Sigmoid colon (tissue), 7 donors: ENCODE data around the gene HTRA3. TPM values are rescaled to one million over a fixed set of nuclear protein-coding genes. Genes with fewer than 3 reads are reported as not detected.
A peak's percentile ranks its signal among the peaks of the same experiment; 100 is the strongest.

Source experiments
- DNase-seq: peaks from one replicate; pipeline ENCODE4 v3.0.0-alpha.2; 2019
- H3K27ac ChIP-seq, 4 donors: fragments of 200-600 bp; sonication (generic); one replicate each; pipeline ENCODE4 v1.5.1; 2016 to 2019; ENCODE audit warnings: mild to moderate bottlenecking in 1 of 4
- H3K27me3 ChIP-seq, 3 donors: fragments of 200-600 bp; sonication (generic); one replicate each; pipeline ENCODE4 v1.5.1; 2019; ENCODE audit warnings: mild to moderate bottlenecking in 1 of 3
- H3K36me3 ChIP-seq, 4 donors: fragments of 200-600 bp; sonication (generic); one replicate each; pipeline ENCODE4 v1.5.1; 2016 to 2019
- H3K4me1 ChIP-seq, 4 donors: fragments of 200-600 bp; sonication (generic); one replicate each; pipeline ENCODE4 v1.5.1; 2017 to 2019
- H3K4me3 ChIP-seq, 4 donors: fragments of 200-600 bp; sonication (generic); one replicate each; pipeline ENCODE4 v1.5.1; 2017 to 2019; ENCODE audit warnings: mild to moderate bottlenecking in 2 of 4, moderate library complexity in 1 of 4
- H3K9me3 ChIP-seq, 4 donors: fragments of 200-600 bp in 3 of 4; sonication (generic) in 3 of 4; one replicate each; pipeline versions ENCODE4 v1.5.1 to v1.6.1; 2013 to 2019
- EP300 ChIP-seq, 4 donors: sonication (generic); formaldehyde crosslinking; IDR thresholded peaks; one replicate each; pipeline ENCODE4 v1.6.1; 2017; ENCODE audit warnings: antibody characterized with exemption in 4 of 4
- POLR2A ChIP-seq, 2 donors: fragments of 450-650 bp; IDR thresholded peaks; one replicate each; pipeline ENCODE4 v1.6.1; 2016; ENCODE audit warnings: antibody characterized with exemption in 2 of 2, mild to moderate bottlenecking in 2 of 2, moderate library complexity in 2 of 2
- POLR2AphosphoS5 ChIP-seq, 4 donors: sonication (generic); formaldehyde crosslinking; IDR thresholded peaks; one replicate each; pipeline ENCODE4 v1.6.1; 2017; ENCODE audit warnings: antibody characterized with exemption in 4 of 4
- WGBS, 2 donors: extraction: QIAGEN DNeasy Blood & Tissue Kit; methylation state at CpG; one replicate each; pipeline ENCODE4 v1.1.7; 2013; 5-methylcytosine and 5-hydroxymethylcytosine counted together
- intact Hi-C: fragments of 100-400 bp; cut with DNase I; formaldehyde crosslinking; loops from one replicate; pipeline ENCODE4 v1.15.1; 2023
- polyA plus RNA-seq, 3 donors: library from polyadenylated mRNA; stranded (reverse); fragments of 200-250 nt; gene quantifications; one replicate each; pipeline ENCODE4 v1.2.3, GENCODE V29; 2013
- total RNA-seq, 4 donors: library from RNA; depleted of rRNA; stranded (reverse); fragments of >200 nt; gene quantifications; one replicate each; pipeline ENCODE4 v1.1.0, GENCODE V29; 2016
- TF ChIP-seq, protein P1 (sequence below), 4 experiments: fragments of 450-650 bp in 3 of 4; fragments of 200-600 bp in 1 of 4; IDR thresholded peaks; one replicate each; pipeline ENCODE4 v1.5.1; 2016 to 2019; ENCODE audit warnings: antibody characterized with exemption in 4 of 4, mild to moderate bottlenecking in 3 of 4, moderate library complexity in 2 of 4
- donor health status: healthy with polysubstance abuse.
- donor health status: Bipolar disorder and iron deficiency.
- donor health status: healthy.

The HTRA3 gene
- total and polyA plus RNA-seq, 7 donors: 1.2 to 49.6 (median 14.5) TPM

DNA sequence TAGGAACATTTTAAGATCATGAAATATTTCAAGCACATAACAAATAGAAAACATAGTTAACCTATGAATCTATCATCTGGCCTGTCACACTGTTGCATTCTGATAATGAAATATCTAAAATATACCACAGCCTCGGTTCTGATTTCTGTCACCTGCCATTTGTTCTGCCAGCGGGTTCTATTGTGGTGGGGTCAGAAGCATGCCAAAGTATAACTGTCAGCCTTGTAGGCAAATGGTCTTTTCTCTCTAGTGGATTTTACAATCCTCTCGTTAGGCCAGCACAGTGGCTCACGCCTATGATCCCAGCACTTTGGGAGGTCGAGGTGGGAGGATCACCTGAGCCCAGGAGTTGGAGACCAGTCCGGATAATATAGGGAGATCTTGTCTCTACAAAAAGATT lies 47.9 kb downstream of the HTRA3 start:
- 74 to 90% methylated on average over 6 of the region's 6 CpGs for WGBS, 2 donors
- Histone ChIP-seq H3K4me3 (no peak overlapping the region), H3K27ac (peak overlapping the region in 2 of 4 donors; percentile 73 to 78), H3K9me3 (peaks cover 0 to 3% (median 0%) of the 10 kb centered on the region in 4 donors), H3K27me3 (no peaks in the 10 kb centered on the region), H3K4me1 (peaks cover 0 to 49% (median 38%) of the 10 kb centered on the region in 4 donors), H3K36me3 (no peaks in the 10 kb centered on the region)
- TF ChIP-seq POLR2AphosphoS5 (IDR thresholded peaks at IDR 0.05) (no peak), POLR2A (IDR thresholded peaks at IDR 0.05) (no peak), EP300 (IDR thresholded peaks at IDR 0.05) (no peak)
- TF ChIP-seq, protein P1, sequence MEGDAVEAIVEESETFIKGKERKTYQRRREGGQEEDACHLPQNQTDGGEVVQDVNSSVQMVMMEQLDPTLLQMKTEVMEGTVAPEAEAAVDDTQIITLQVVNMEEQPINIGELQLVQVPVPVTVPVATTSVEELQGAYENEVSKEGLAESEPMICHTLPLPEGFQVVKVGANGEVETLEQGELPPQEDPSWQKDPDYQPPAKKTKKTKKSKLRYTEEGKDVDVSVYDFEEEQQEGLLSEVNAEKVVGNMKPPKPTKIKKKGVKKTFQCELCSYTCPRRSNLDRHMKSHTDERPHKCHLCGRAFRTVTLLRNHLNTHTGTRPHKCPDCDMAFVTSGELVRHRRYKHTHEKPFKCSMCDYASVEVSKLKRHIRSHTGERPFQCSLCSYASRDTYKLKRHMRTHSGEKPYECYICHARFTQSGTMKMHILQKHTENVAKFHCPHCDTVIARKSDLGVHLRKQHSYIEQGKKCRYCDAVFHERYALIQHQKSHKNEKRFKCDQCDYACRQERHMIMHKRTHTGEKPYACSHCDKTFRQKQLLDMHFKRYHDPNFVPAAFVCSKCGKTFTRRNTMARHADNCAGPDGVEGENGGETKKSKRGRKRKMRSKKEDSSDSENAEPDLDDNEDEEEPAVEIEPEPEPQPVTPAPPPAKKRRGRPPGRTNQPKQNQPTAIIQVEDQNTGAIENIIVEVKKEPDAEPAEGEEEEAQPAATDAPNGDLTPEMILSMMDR (IDR thresholded peaks at IDR 0.05): no peak
- peak; percentile 18 for DNase-seq
- intact Hi-C loops: no loop called here

DNA sequence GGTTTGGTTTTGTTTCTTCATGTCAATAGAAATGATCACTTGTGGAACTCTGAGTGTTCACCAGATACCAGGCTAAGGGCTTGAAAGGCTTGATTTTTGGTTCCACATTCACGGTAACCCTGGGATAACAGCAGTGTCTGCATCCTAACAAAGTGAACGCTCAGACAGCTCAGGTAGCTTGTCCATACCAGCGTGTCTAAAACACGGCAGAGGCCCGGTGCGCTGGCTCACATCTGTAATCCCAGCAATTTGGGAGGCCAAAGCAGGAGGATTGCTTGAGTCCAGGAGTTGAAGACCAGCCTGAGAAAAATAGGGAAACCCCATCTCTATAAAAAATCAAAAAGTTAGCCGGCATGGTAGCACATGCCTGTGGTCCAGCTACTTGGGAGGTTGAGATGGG lies 49.0 kb downstream of the HTRA3 start:
- intact Hi-C loops: loop anchor here (2.0 kb wide), 1 partner anchor 44 kb away; no protein-coding TSS in a partner anchor
- WGBS, 2 donors: 91 to 95% methylated on average over 7 of the region's 7 CpGs
- Histone ChIP-seq H3K4me1 (peaks cover 0 to 49% (median 38%) of the 10 kb centered on the region in 4 donors), H3K36me3 (no peaks in the 10 kb centered on the region), H3K27me3 (no peaks in the 10 kb centered on the region), H3K9me3 (no peaks in the 10 kb centered on the region), H3K4me3 (no peak overlapping the region), H3K27ac (peak overlapping the region; percentile 78 to 91 (median 85))
- DNase-seq: peak; percentile 32
- TF ChIP-seq EP300 (IDR thresholded peaks at IDR 0.05) (no peak), POLR2AphosphoS5 (IDR thresholded peaks at IDR 0.05) (no peak)

DNA sequence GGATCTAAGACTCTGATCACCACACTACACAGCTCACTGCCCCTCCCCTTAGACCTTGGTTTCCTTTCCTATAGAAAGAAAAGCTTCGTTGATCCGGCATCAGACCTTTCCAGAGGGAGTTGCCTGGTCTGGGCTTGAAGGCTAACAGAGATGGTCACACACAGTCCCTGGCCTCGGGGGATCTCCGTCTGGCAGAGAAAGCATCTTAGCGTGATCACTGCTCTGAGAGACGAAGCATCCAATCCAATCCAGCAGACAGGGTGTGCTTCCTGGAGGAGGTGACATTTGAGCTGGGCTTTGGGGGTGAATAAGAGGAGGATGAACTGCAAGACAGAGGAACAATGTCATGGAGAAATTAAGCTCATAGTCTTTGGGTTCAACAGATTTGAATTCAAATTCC lies 49.5 kb downstream of the HTRA3 start:
- no peaks in the 10 kb centered on the region for H3K36me3 ChIP-seq
- no peaks in the 10 kb centered on the region for H3K27me3 ChIP-seq
- DNase-seq: peak; percentile 39
- intact Hi-C loops: loop anchor here (2.0 kb wide), 1 partner anchor 44 kb away; no protein-coding TSS in a partner anchor
- H3K9me3 ChIP-seq: peaks cover 0 to 2% (median 0%) of the 10 kb centered on the region in 4 donors
- H3K4me1 ChIP-seq: peaks cover 0 to 49% (median 38%) of the 10 kb centered on the region in 4 donors
- no peak for TF ChIP-seq POLR2A (IDR thresholded peaks at IDR 0.05)
- no peak for TF ChIP-seq EP300 (IDR thresholded peaks at IDR 0.05)
- WGBS, 2 donors: 85 to 92% methylated on average over 6 of the region's 6 CpGs
- H3K4me3 ChIP-seq: no peak overlapping the region
- H3K27ac ChIP-seq: peak overlapping the region; percentile 78 to 91 (median 85)

DNA sequence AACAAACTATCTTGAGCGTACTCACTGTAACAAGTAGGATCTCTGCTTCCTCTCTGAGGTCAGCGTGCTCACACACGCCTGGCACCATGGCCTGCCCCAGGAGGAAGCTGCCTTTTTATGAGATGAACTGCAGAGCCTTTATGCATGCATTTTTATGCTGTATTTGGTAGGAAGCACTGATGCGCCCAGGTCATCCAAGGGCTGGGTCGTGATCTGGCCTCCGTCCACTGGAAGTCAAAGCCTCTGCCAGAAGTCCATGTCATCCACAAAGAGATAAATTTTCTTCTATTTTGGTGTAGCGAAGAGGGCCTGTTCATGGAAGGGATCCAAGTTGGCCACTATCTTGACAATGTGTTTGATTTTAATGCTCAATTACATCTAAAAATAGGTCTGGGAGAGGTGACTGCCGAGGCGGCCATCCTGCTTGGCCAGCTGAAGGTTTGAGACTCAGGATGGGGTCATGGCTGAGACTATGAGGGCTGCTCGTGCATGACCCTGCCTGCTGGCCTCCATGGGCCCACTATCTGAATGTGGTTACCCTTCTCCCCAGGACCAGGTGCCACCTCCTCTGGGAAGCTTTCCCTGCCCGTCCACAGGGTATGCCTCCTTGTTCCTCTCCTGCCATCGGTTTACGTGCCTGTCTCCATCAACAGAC lies 50.3 kb downstream of the HTRA3 start:
- DNase-seq: peak; percentile 93
- Histone ChIP-seq H3K27ac (peak overlapping the region; percentile 78 to 91 (median 85)), H3K4me1 (peaks cover 0 to 49% (median 38%) of the 10 kb centered on the region in 4 donors)

DNA sequence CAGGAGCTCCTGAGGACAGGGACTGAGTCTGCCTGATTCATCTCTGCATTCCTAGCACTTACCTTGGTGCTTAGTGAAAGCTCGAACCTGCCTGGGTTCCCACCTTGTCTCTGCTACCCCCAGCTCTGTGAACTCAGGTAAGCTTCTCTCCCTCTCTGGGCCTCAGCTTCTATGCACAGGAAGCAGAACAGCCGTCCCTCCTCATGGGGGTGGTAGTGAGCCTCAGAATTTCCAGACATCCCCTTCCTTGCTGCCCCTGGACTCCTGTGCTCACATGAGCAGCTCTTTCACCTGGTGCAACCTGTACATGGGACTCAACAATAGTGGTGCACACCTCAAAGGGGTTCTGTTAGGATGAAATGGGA lies 50.8 kb downstream of the HTRA3 start:
- Histone ChIP-seq H3K27ac (peak overlapping the region; percentile 78 to 91 (median 85)), H3K27me3 (no peaks in the 10 kb centered on the region), H3K36me3 (no peaks in the 10 kb centered on the region), H3K4me1 (peaks cover 0 to 46% (median 35%) of the 10 kb centered on the region in 4 donors), H3K9me3 (peaks cover 0 to 2% (median 0%) of the 10 kb centered on the region in 4 donors), H3K4me3 (no peak overlapping the region)
- TF ChIP-seq, protein P1 (IDR thresholded peaks at IDR 0.05): no peak
- no peak for TF ChIP-seq POLR2A (IDR thresholded peaks at IDR 0.05)
- no peak for TF ChIP-seq EP300 (IDR thresholded peaks at IDR 0.05)
- TF ChIP-seq POLR2AphosphoS5 (IDR thresholded peaks at IDR 0.05): no peak
- intact Hi-C loops: loop anchor here (1.0 to 2.0 kb wide), 2 partner anchors 20 to 72 kb away; no protein-coding TSS in a partner anchor
- WGBS, 2 donors: 80% methylated on average over 2 of the region's 2 CpGs
- no peak for DNase-seq

More for the DNA sequence above, 50.3 kb downstream of the HTRA3 start:
- WGBS, 2 donors: 63 to 79% methylated on average over 13 of the region's 13 CpGs
- intact Hi-C loops: loop anchor here (1.0 to 2.0 kb wide), 3 partner anchors 20 to 73 kb away; no protein-coding TSS in a partner anchor
- Histone ChIP-seq H3K4me3 (no peak overlapping the region), H3K27me3 (no peaks in the 10 kb centered on the region), H3K9me3 (peaks cover 0 to 2% (median 0%) of the 10 kb centered on the region in 4 donors), H3K36me3 (no peaks in the 10 kb centered on the region)
- TF ChIP-seq, protein P1 (IDR thresholded peaks at IDR 0.05): no peak
- TF ChIP-seq POLR2A (IDR thresholded peaks at IDR 0.05) (no peak), POLR2AphosphoS5 (IDR thresholded peaks at IDR 0.05) (peak; percentile 92 to 98 (median 96)), EP300 (IDR thresholded peaks at IDR 0.05) (peak; percentile 81 to 95 (median 94))
